ENCODE results near the gene UGT2B10. TPM values are rescaled to one million over a fixed set of nuclear protein-coding genes. Genes with fewer than 3 reads are reported as not detected.

The UGT2B10 gene
- total and polyA plus RNA-seq, 2 of the 13 experiments (the other 11 are each of a cell fraction or from before 2014, with no cell fraction given), result 107 to 148 TPM

- TF ChIP-seq HBP1 (CRISPR knock-in tag; IDR thresholded peaks at IDR 0.05; ENCODE audit: low read depth) (0 out of 2 replicates have a peak, but pooled peaks have one; percentile 58), MAX (IDR thresholded peaks at IDR 0.05) (peak; percentile 34; the same call in 1 of the 2 replicates), NR2C2 (CRISPR knock-in tag; IDR thresholded peaks at IDR 0.05; ENCODE audit: borderline replicate concordance) (peak; percentile 46; the same call in 1 of the 2 replicates), SIX1 (CRISPR knock-in tag; IDR thresholded peaks at IDR 0.05; ENCODE audit: borderline replicate concordance) (peak; percentile 89; the same call in 1 of the 2 replicates), ZNF792 (CRISPR knock-in tag; IDR thresholded peaks at IDR 0.05) (peak; percentile 62), ZNF652 (CRISPR knock-in tag; IDR thresholded peaks at IDR 0.05; ENCODE audit: borderline replicate concordance, low read depth) (peak; percentile 46; the same call in 1 of the 2 replicates), HNF4A (CRISPR knock-in tag; IDR thresholded peaks at IDR 0.05) (peak; percentile 92), ZEB1 (IDR thresholded peaks at IDR 0.05; ENCODE audit: insufficient replicate concordance, low read depth) (peak; percentile 56), ZNF614 (CRISPR knock-in tag; IDR thresholded peaks at IDR 0.05; ENCODE audit: borderline replicate concordance) (peak; percentile 75), POLR2AphosphoS5 (IDR thresholded peaks at IDR 0.05; ENCODE audit: low read depth, low read length) (peak; percentile 66), ZNF317 (CRISPR knock-in tag; IDR thresholded peaks at IDR 0.05) (peak; percentile 60; the same call in 1 of the 2 replicates), TBX3 (IDR thresholded peaks at IDR 0.05; ENCODE audit: borderline replicate concordance) (peak; percentile 81; the same call in 1 of the 2 replicates), ZBTB25 (CRISPR knock-in tag; IDR thresholded peaks at IDR 0.05) (peak; percentile 80), STAT5B (CRISPR knock-in tag; IDR thresholded peaks at IDR 0.05) (peak; percentile 25; the same call in 1 of the 2 replicates), ZSCAN30 (CRISPR knock-in tag; IDR thresholded peaks at IDR 0.05) (0 out of 2 replicates have a peak, but pooled peaks have one; percentile 44), ZNF580 (CRISPR knock-in tag; IDR thresholded peaks at IDR 0.05; ENCODE audit: borderline replicate concordance, low read depth) (0 out of 2 replicates have a peak, but pooled peaks have one; percentile 51), CEBPG (CRISPR knock-in tag; IDR thresholded peaks at IDR 0.05) (peak; percentile 91), ONECUT2 (CRISPR knock-in tag; IDR thresholded peaks at IDR 0.05) (peak; percentile 92), HOXD1 (CRISPR knock-in tag; IDR thresholded peaks at IDR 0.05) (peak; percentile 76), ZNF800 (CRISPR knock-in tag; IDR thresholded peaks at IDR 0.05) (peak; percentile 36; the same call in 1 of the 2 replicates), IRF2 (CRISPR knock-in tag; IDR thresholded peaks at IDR 0.05) (peak; percentile 57; the same call in 1 of the 2 replicates), FOXJ3 (CRISPR knock-in tag; IDR thresholded peaks at IDR 0.05; ENCODE audit: borderline replicate concordance) (peak; percentile 97; the same call in 1 of the 2 replicates), ZNF275 (CRISPR knock-in tag; IDR thresholded peaks at IDR 0.05; ENCODE audit: borderline replicate concordance) (peak; percentile 43; the same call in 1 of the 2 replicates), RBFOX2 (IDR thresholded peaks at IDR 0.05; ENCODE audit: low read depth, low read length) (peak; percentile 81)
Measured at GRCh38 chr4:68815617-68816409, at the start of gene UGT2B10 (continued).
